ENCODE data around the gene BRF1. TPM values are rescaled to one million over a fixed set of nuclear protein-coding genes. Genes with fewer than 3 reads are reported as not detected.

Gene BRF1
- total RNA-seq, 1 donor from 2014 or later, result 51.1 TPM

GRCh38 chr14:105311838-105312237 is 11.0 kb upstream of the BRF1 start:
- no peak overlapping the region for H3K27ac Mint-ChIP-seq (ENCODE audit: unreplicated experiment)
- no peak for DNase-seq (ENCODE audit: low read depth, low spot score)

DNA sequence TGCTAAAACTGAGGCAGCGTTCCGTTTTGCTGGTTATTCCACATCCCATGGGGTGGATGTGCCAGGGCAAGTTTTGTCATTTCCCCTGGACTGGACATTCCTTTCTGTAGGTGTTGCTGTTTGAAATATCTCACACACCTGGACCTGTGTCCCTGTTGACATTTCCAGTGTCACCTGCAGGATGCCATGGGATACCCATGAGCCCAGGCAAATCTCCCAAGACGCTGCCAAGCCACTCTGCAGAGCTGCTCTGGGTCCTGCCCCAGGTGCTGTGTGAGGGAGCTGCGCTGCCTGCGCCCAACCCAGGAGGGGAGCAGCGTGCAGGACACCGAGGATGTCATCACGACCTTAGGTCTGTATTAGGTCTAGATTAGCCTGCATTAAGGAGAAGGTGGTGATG is 8.6 kb upstream of the BRF1 start:
- H3K9me3 Mint-ChIP-seq, result no peaks in the 10 kb centered on the region
- H3K36me3 Mint-ChIP-seq (ENCODE audit: low read depth), result no peaks in the 10 kb centered on the region
- H3K27me3 Mint-ChIP-seq (ENCODE audit: low read depth), result no peaks in the 10 kb centered on the region
- TF ChIP-seq, protein P1, sequence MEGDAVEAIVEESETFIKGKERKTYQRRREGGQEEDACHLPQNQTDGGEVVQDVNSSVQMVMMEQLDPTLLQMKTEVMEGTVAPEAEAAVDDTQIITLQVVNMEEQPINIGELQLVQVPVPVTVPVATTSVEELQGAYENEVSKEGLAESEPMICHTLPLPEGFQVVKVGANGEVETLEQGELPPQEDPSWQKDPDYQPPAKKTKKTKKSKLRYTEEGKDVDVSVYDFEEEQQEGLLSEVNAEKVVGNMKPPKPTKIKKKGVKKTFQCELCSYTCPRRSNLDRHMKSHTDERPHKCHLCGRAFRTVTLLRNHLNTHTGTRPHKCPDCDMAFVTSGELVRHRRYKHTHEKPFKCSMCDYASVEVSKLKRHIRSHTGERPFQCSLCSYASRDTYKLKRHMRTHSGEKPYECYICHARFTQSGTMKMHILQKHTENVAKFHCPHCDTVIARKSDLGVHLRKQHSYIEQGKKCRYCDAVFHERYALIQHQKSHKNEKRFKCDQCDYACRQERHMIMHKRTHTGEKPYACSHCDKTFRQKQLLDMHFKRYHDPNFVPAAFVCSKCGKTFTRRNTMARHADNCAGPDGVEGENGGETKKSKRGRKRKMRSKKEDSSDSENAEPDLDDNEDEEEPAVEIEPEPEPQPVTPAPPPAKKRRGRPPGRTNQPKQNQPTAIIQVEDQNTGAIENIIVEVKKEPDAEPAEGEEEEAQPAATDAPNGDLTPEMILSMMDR (conservative IDR thresholded peaks at IDR 0.05), result no peak
- DNase-seq (ENCODE audit: low read depth, low spot score), result no peak
- peaks cover 8% of the 10 kb centered on the region for H3K4me1 Mint-ChIP-seq
- no peak overlapping the region for H3K4me3 Mint-ChIP-seq
- no peak overlapping the region for H3K27ac Mint-ChIP-seq (ENCODE audit: unreplicated experiment)

More at GRCh38 chr14:105311838-105312237, 11.0 kb upstream of the BRF1 start:
- Mint-ChIP-seq H3K4me3 (no peak overlapping the region), H3K27me3 (ENCODE audit: low read depth) (no peaks in the 10 kb centered on the region), H3K4me1 (peaks cover 15% of the 10 kb centered on the region), H3K9me3 (no peaks in the 10 kb centered on the region), H3K36me3 (ENCODE audit: low read depth) (no peaks in the 10 kb centered on the region)
- TF ChIP-seq, protein P1 (conservative IDR thresholded peaks at IDR 0.05), result no peak

DNA sequence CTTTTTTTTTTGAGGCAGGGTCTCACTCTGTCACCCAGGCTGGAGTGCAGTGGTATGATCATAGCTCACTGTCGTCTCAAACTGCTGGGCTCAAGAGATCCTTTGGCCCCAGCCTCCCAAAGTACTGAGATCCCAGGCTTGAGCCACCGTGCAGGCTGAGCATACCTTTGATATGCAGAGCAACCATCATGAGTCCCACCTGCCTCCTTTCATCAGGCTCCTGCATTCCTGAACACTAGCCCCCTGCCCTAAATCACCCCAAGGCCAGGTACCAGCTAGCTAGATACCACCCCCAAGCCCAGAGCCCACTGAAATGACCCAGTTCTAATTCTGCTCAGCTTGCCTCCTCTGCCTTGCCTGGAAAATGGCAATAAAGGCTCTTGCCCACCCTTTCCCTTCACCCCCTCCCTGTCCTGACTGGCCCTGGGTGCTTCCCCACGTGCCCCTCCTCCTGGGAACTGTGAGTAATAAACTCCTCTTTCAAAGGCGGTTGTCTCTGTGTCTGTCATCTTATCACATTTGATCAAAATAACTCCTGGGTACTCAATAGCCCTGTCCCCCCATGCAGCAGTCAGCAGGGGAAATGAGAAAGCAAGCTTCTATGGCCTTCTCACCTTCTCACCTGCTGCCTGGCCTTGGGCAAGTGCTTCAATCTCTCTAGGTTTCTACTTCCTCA is 6.4 kb upstream of the BRF1 start:
- H3K27ac Mint-ChIP-seq (ENCODE audit: unreplicated experiment), result no peak overlapping the region
- DNase-seq (ENCODE audit: low read depth, low spot score), result no peak
- no peaks in the 10 kb centered on the region for H3K4me1 Mint-ChIP-seq
- H3K36me3 Mint-ChIP-seq (ENCODE audit: low read depth), result no peaks in the 10 kb centered on the region
- H3K27me3 Mint-ChIP-seq (ENCODE audit: low read depth), result peaks cover 6% of the 10 kb centered on the region
- H3K4me3 Mint-ChIP-seq, result peak overlapping the region; percentile 58
- H3K9me3 Mint-ChIP-seq, result no peaks in the 10 kb centered on the region
- TF ChIP-seq, protein P1 (conservative IDR thresholded peaks at IDR 0.05), result no peak

- TF ChIP-seq, protein P1 (conservative IDR thresholded peaks at IDR 0.05), result no peak
- Mint-ChIP-seq H3K36me3 (ENCODE audit: low read depth) (no peaks in the 10 kb centered on the region), H3K9me3 (no peaks in the 10 kb centered on the region), H3K4me3 (no peak overlapping the region), H3K4me1 (peaks cover 3% of the 10 kb centered on the region), H3K27me3 (ENCODE audit: low read depth) (peaks cover 6% of the 10 kb centered on the region), H3K27ac (ENCODE audit: unreplicated experiment) (no peak overlapping the region)
- no peak for DNase-seq (ENCODE audit: low read depth, low spot score)
These were observed 5.0 kb upstream of the BRF1 start for GRCh38 chr14:105305791-105306190.

DNA sequence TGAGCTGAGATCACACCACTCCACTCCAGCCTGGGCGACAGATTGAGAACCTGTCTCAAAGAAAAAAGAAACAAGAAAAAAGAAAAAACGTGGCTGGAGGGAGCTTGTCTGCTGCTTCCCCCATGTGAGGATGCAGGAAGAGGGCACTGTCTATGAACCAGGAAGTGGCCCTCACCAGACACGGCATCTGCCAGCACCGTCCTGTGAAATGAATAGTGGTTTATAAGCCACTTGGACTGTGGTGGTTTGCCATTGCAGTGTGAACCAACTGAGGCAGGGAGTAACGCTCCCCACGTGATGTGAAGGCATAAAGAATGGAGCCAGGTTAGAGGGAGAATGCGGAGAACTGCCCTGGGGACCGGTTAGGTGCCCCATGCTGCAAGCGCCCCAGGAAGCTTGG is 4.5 kb upstream of the BRF1 start:
- TF ChIP-seq, protein P1 (conservative IDR thresholded peaks at IDR 0.05), result no peak
- Mint-ChIP-seq H3K27ac (ENCODE audit: unreplicated experiment) (no peak overlapping the region), H3K36me3 (ENCODE audit: low read depth) (no peaks in the 10 kb centered on the region), H3K27me3 (ENCODE audit: low read depth) (peaks cover 6% of the 10 kb centered on the region), H3K9me3 (no peaks in the 10 kb centered on the region), H3K4me3 (no peak overlapping the region), H3K4me1 (peaks cover 3% of the 10 kb centered on the region)
- DNase-seq (ENCODE audit: low read depth, low spot score), result no peak
